GM19372 (cell line): ENCODE data around the gene UBE2N.
A peak's percentile ranks its signal among the peaks of the same experiment; 100 is the strongest.
"Not testable (repeated sequence)": the region's sequence is repeated elsewhere in the genome, so short reads cannot be mapped to it uniquely, and the experiment has no call there.

Source experiments
- ATAC-seq: cut with Tn5 transposase; IDR thresholded peaks from one replicate; pipeline ENCODE4 v1.9.1; 2021; ENCODE audit warnings: mild to moderate bottlenecking, low read depth, moderate library complexity; ENCODE audit not compliant: unreplicated experiment

UBE2N gene

GRCh38 chr12:93381976-93382437 is 59.7 kb downstream of the UBE2N start:
- not testable (repeated sequence) for ATAC-seq

GRCh38 chr12:93381161-93381975 is 60.4 kb downstream of the UBE2N start:
- no peak for ATAC-seq

- no peak for ATAC-seq
Measured at GRCh38 chr12:93380480-93381121, 61.1 kb downstream of the UBE2N start.

GRCh38 chr12:93379981-93380361 is 61.8 kb downstream of the UBE2N start:
- no peak for ATAC-seq

GRCh38 chr12:93379326-93379980 is 62.3 kb downstream of the UBE2N start:
- no peak for ATAC-seq

- ATAC-seq = no peak
Measured at GRCh38 chr12:93378998-93379325, 62.8 kb downstream of the UBE2N start.

GRCh38 chr12:93378196-93378997 is 63.4 kb downstream of the UBE2N start:
- peak; percentile 34 for ATAC-seq

- ATAC-seq = peak; percentile 69
Measured at GRCh38 chr12:93377252-93378195, 64.2 kb downstream of the UBE2N start, which contains the start of gene NUDT4. Gene NUDT4 (plus strand): TSS chr12:93377925. CDS start chr12:93378323, 398 bp downstream.

- no peak for ATAC-seq
Measured at GRCh38 chr12:93376436-93377251, 65.1 kb downstream of the UBE2N start.

- no peak for ATAC-seq
Measured at GRCh38 chr12:93375906-93376305, 65.8 kb downstream of the UBE2N start.

- ATAC-seq = no peak
Measured at GRCh38 chr12:93373961-93374656, 67.6 kb downstream of the UBE2N start.

GRCh38 chr12:93370947-93371346 is 70.8 kb downstream of the UBE2N start:
- ATAC-seq = no peak

- ATAC-seq = no peak
Measured at GRCh38 chr12:93369505-93369904, 72.2 kb downstream of the UBE2N start.

GRCh38 chr12:93368766-93369165 is 73.0 kb downstream of the UBE2N start:
- no peak for ATAC-seq

- ATAC-seq = no peak
Measured at GRCh38 chr12:93366422-93366821, 75.3 kb downstream of the UBE2N start.

GRCh38 chr12:93365616-93366405 is 75.9 kb downstream of the UBE2N start:
- ATAC-seq = no peak

- no peak for ATAC-seq
Measured at GRCh38 chr12:93363841-93364297, 77.9 kb downstream of the UBE2N start.
